Esophagus squamous epithelium (tissue), 5 donors: ENCODE data around the gene CDCP1. TPM values are rescaled to one million over a fixed set of nuclear protein-coding genes. Genes with fewer than 3 reads are reported as not detected.
A peak's percentile ranks its signal among the peaks of the same experiment; 100 is the strongest.

Source experiments
- DNase-seq: peaks from one replicate; lab custom pipeline; 2025; lab: John Stamatoyannopoulos, UW
- H3K27ac ChIP-seq, 4 donors: fragments of 200-600 bp; sonication (generic); one replicate each; pipeline ENCODE4 v1.5.1; 2016 to 2019; ENCODE audit warnings: mild to moderate bottlenecking in 1 of 4
- H3K27me3 ChIP-seq, 4 donors: fragments of 200-600 bp; sonication (generic); 1 replicate in 3 of 4; 2 replicates in 1 of 4; pipeline versions ENCODE4 v1.5.1 to v1.6.0; 2017 to 2021; ENCODE audit warnings: antibody characterized with exemption in 1 of 4
- H3K36me3 ChIP-seq, 3 donors: fragments of 200-600 bp; sonication (generic); one replicate each; pipeline ENCODE4 v1.5.1; 2016 to 2019
- H3K4me1 ChIP-seq, 3 donors: fragments of 200-600 bp; sonication (generic); one replicate each; pipeline ENCODE4 v1.5.1; 2017 to 2019
- H3K4me3 ChIP-seq, 4 donors: fragments of 200-600 bp; sonication (generic); 1 replicate in 3 of 4; 2 replicates in 1 of 4; pipeline ENCODE4 v1.5.1; 2016 to 2019; ENCODE audit warnings: mild to moderate bottlenecking in 2 of 4, moderate library complexity in 1 of 4
- H3K9me3 ChIP-seq, 3 donors: fragments of 200-600 bp; sonication (generic); one replicate each; pipeline ENCODE4 v1.5.1; 2016 to 2019
- CTCF ChIP-seq, 6 experiments: fragments of 450-650 bp in 4 of 6; fragments of 200-600 bp in 2 of 6; sonication (generic) in 2 of 6; IDR thresholded peaks; one replicate each; pipeline ENCODE4 v1.5.1; 2016 to 2019; ENCODE audit warnings: antibody characterized with exemption in 6 of 6, mild to moderate bottlenecking in 4 of 6, moderate library complexity in 4 of 6
- POLR2A ChIP-seq, 4 donors: fragments of 450-650 bp; IDR thresholded peaks; one replicate each; pipeline ENCODE4 v1.6.1; 2017; ENCODE audit warnings: antibody characterized with exemption in 4 of 4, mild to moderate bottlenecking in 4 of 4, moderate library complexity in 3 of 4
- WGBS, 2 donors: methylation state at CpG; one replicate each; pipeline ENCODE4 v1.1.5; 2018; 5-methylcytosine and 5-hydroxymethylcytosine counted together
- intact Hi-C: fragments of 100-400 bp; cut with DNase I; formaldehyde crosslinking; loops from one replicate; pipeline ENCODE4 v1.15.0; 2022
- total RNA-seq, 4 donors: library from RNA; depleted of rRNA; stranded (reverse); fragments of >200 nt; gene quantifications; one replicate each; pipeline ENCODE4 v1.1.0, GENCODE V29; 2016
- donor health status: DM: yes; HTN: yes; CAD: no.

CDCP1 gene
- total RNA-seq, 4 donors from 2014 or later: 35.7 to 95.4 (median 54.6) TPM

GRCh38 chr3:45154641-45155147 is 8.5 kb upstream of the CDCP1 start:
- Histone ChIP-seq H3K4me3 (no peak overlapping the region), H3K27me3 (no peaks in the 10 kb centered on the region), H3K4me1 (peaks cover 0 to 16% (median 7%) of the 10 kb centered on the region in 3 donors), H3K27ac (peak overlapping the region; percentile 12 to 68 (median 48)), H3K9me3 (peaks cover 0 to 11% (median 0%) of the 10 kb centered on the region in 3 donors), H3K36me3 (no peaks in the 10 kb centered on the region)
- TF ChIP-seq POLR2A (IDR thresholded peaks at IDR 0.05) (no peak), CTCF (IDR thresholded peaks at IDR 0.05) (no peak)
- 24 to 63% methylated on average over 6 of the region's 6 CpGs for WGBS, 2 donors
- intact Hi-C loops: no loop called here
- DNase-seq: no peak

- Histone ChIP-seq H3K27ac (peak overlapping the region in 3 of 4 donors; percentile 1 to 48 (median 21)), H3K36me3 (no peaks in the 10 kb centered on the region), H3K9me3 (peaks cover 0 to 11% (median 0%) of the 10 kb centered on the region in 3 donors), H3K27me3 (no peaks in the 10 kb centered on the region), H3K4me3 (no peak overlapping the region), H3K4me1 (peaks cover 0 to 16% (median 7%) of the 10 kb centered on the region in 3 donors)
- TF ChIP-seq CTCF (IDR thresholded peaks at IDR 0.05) (no peak), POLR2A (IDR thresholded peaks at IDR 0.05) (no peak)
- WGBS, 2 donors: 47 to 73% methylated on average over 4 to 5 of the region's 5 CpGs
- intact Hi-C loops: no loop called here
- no peak for DNase-seq
Observed at GRCh38 chr3:45153658-45154437, 7.7 kb upstream of the CDCP1 start.

- Histone ChIP-seq H3K27me3 (peaks cover 0 to 2% (median 0%) of the 10 kb centered on the region in 4 donors), H3K4me3 (no peak overlapping the region), H3K4me1 (peaks cover 0 to 16% (median 7%) of the 10 kb centered on the region in 3 donors), H3K9me3 (peaks cover 0 to 11% (median 0%) of the 10 kb centered on the region in 3 donors), H3K36me3 (no peaks in the 10 kb centered on the region), H3K27ac (no peak overlapping the region)
- WGBS, 2 donors: 47 to 100% methylated on average over 1 of the region's 1 CpG
- intact Hi-C loops: no loop called here
- no peak for TF ChIP-seq CTCF (IDR thresholded peaks at IDR 0.05)
- TF ChIP-seq POLR2A (IDR thresholded peaks at IDR 0.05): no peak
- DNase-seq: no peak
Observed at GRCh38 chr3:45152307-45152706, 6.1 kb upstream of the CDCP1 start.

- peaks cover 0 to 14% (median 0%) of the 10 kb centered on the region in 4 donors for H3K27me3 ChIP-seq
- WGBS, 2 donors: 45 to 72% methylated on average over 2 of the region's 2 CpGs
- intact Hi-C loops: no loop called here
- DNase-seq: no peak
- TF ChIP-seq POLR2A (IDR thresholded peaks at IDR 0.05): no peak
- TF ChIP-seq CTCF (IDR thresholded peaks at IDR 0.05): no peak
- H3K36me3 ChIP-seq: no peaks in the 10 kb centered on the region
- no peak overlapping the region for H3K4me3 ChIP-seq
- peaks cover 0 to 27% (median 7%) of the 10 kb centered on the region in 3 donors for H3K4me1 ChIP-seq
- H3K27ac ChIP-seq: no peak overlapping the region
- H3K9me3 ChIP-seq: peaks cover 0 to 11% (median 0%) of the 10 kb centered on the region in 3 donors
Observed at GRCh38 chr3:45151100-45151499, 4.9 kb upstream of the CDCP1 start.

GRCh38 chr3:45148921-45149320 is 2.7 kb upstream of the CDCP1 start:
- no peak for TF ChIP-seq CTCF (IDR thresholded peaks at IDR 0.05)
- Histone ChIP-seq H3K27me3 (peaks cover 0 to 32% (median 0%) of the 10 kb centered on the region in 4 donors), H3K27ac (no peak overlapping the region), H3K36me3 (no peaks in the 10 kb centered on the region), H3K9me3 (peaks cover 0 to 11% (median 0%) of the 10 kb centered on the region in 3 donors), H3K4me1 (peaks cover 0 to 34% (median 8%) of the 10 kb centered on the region in 3 donors), H3K4me3 (no peak overlapping the region)
- no peak for DNase-seq
- WGBS, 2 donors: 55 to 58% methylated on average over 2 of the region's 2 CpGs
- intact Hi-C loops: no loop called here
